Measurements from ENCODE around the gene ATP9B. TPM values are rescaled to one million over a fixed set of nuclear protein-coding genes. Genes with fewer than 3 reads are reported as not detected.
"Not testable (repeated sequence)": the region's sequence is repeated elsewhere in the genome, so short reads cannot be mapped to it uniquely, and the experiment has no call there.

ATP9B gene
- total RNA-seq, 1 experiment from 2014 or later = 10.7 TPM

GRCh38 chr18:79318142-79318673 lies 249.0 kb downstream of the ATP9B start:
- H3K27me3 ChIP-seq (replicated peaks) = no peaks in the 10 kb centered on the region
- H3K4me3 ChIP-seq = no peak overlapping the region
- no peak for DNase-seq (ENCODE audit: low read depth in 1 of 2, low spot score in 2 of 2)
- no peaks in the 10 kb centered on the region for H3K4me1 ChIP-seq (replicated peaks)
- H3K9me3 ChIP-seq (replicated peaks) = no peaks in the 10 kb centered on the region
- no peaks in the 10 kb centered on the region for H3K36me3 ChIP-seq
- no peak overlapping the region for H3K27ac ChIP-seq

- H3K27ac ChIP-seq = no peak overlapping the region
- H3K4me3 ChIP-seq = no peak overlapping the region
- no peak for DNase-seq (ENCODE audit: low read depth in 1 of 2, low spot score in 2 of 2)
- no peaks in the 10 kb centered on the region for H3K36me3 ChIP-seq
- no peaks in the 10 kb centered on the region for H3K4me1 ChIP-seq (replicated peaks)
- no peaks in the 10 kb centered on the region for H3K9me3 ChIP-seq (replicated peaks)
- no peaks in the 10 kb centered on the region for H3K27me3 ChIP-seq (replicated peaks)
Measured at GRCh38 chr18:79320216-79320850, 251.1 kb downstream of the ATP9B start.

DNA sequence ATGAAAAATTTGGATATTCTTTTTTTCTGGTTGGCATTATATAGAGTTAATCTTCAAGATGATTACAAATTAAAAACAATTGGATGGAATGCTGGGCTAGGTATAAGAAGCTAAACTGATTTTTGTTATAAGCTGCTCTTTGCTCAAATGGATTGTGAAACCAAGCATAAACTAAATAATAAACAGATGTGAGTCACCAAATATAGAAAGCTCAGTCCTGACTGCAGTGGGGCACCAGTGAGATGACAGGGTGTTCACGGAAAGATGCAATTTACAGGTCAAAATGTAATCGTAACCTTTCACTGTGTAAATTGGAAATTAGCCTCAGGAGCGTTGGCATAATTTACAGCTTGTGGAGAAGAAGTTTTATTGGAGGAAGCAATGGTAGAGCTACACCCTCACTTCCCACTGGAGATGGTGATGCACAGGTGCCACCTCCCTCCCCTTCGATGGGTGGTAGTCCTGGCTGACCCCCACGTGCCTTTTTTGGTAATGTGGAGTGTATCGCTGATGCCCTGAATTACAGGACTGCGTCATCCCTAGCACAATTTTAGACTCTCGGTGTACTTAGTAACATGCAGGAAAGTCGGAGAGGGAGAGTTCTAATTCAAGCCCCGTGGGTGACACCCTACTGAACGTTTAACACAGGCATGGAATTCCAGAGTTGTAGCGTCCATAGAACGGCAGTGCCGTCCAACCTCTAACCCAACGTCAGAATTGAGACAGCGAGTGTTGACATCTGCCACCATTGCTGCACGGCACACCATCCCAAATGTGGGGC lies 252.6 kb downstream of the ATP9B start:
- no peaks in the 10 kb centered on the region for H3K27me3 ChIP-seq (replicated peaks)
- H3K4me3 ChIP-seq = no peak overlapping the region
- DNase-seq (ENCODE audit: low read depth in 1 of 2, low spot score in 2 of 2) = no peak
- H3K27ac ChIP-seq = no peak overlapping the region
- no peaks in the 10 kb centered on the region for H3K9me3 ChIP-seq (replicated peaks)
- H3K4me1 ChIP-seq (replicated peaks) = no peaks in the 10 kb centered on the region
- H3K36me3 ChIP-seq = no peaks in the 10 kb centered on the region

GRCh38 chr18:79322441-79322840 lies 253.2 kb downstream of the ATP9B start:
- Histone ChIP-seq H3K4me3 (no peak overlapping the region), H3K4me1 (replicated peaks) (no peaks in the 10 kb centered on the region), H3K27ac (no peak overlapping the region), H3K36me3 (no peaks in the 10 kb centered on the region), H3K9me3 (replicated peaks) (no peaks in the 10 kb centered on the region), H3K27me3 (replicated peaks) (no peaks in the 10 kb centered on the region)
- DNase-seq (ENCODE audit: low read depth in 1 of 2, low spot score in 2 of 2) = no peak

GRCh38 chr18:79323471-79323870 lies 254.3 kb downstream of the ATP9B start:
- DNase-seq (ENCODE audit: low read depth in 1 of 2, low spot score in 2 of 2) = no peak
- Histone ChIP-seq H3K9me3 (replicated peaks) (no peaks in the 10 kb centered on the region), H3K36me3 (no peaks in the 10 kb centered on the region), H3K27me3 (replicated peaks) (no peaks in the 10 kb centered on the region), H3K4me1 (replicated peaks) (no peaks in the 10 kb centered on the region), H3K4me3 (no peak overlapping the region), H3K27ac (no peak overlapping the region)

GRCh38 chr18:79326413-79327198 lies 257.4 kb downstream of the ATP9B start:
- DNase-seq (ENCODE audit: low read depth in 1 of 2, low spot score in 2 of 2) = no peak
- Histone ChIP-seq H3K27ac (no peak overlapping the region), H3K4me1 (replicated peaks) (no peaks in the 10 kb centered on the region), H3K9me3 (replicated peaks) (no peaks in the 10 kb centered on the region), H3K4me3 (no peak overlapping the region), H3K36me3 (no peaks in the 10 kb centered on the region), H3K27me3 (replicated peaks) (no peaks in the 10 kb centered on the region)

DNA sequence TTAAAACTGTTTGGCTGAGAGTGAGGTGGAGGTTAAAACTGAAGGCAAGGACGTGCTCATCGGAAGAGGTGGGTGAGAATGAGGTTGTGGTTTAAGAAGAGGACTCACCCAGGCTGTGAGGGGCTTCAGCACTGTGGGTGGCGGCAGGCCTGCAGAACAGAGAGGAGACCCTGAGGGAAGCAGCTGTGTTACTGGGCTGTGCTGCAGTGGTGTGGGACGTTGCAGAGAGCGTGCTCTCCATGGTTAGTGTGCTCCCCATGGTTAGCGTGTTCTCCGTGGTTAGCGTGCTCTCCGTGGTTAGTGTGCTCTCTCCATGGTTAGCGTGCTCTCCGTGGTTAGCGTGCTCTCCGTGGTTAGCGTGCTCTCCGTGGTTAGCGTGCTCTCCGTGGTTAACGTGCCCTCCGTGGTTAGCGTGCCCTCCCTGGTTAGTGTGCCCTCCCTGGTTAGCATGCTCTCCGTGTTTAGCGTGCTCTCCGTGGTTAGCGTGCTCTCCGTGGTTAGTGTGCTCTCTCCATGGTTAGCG lies 258.1 kb downstream of the ATP9B start:
- no peak for DNase-seq (ENCODE audit: low read depth in 1 of 2, low spot score in 2 of 2)
- Histone ChIP-seq H3K27me3 (replicated peaks) (no peaks in the 10 kb centered on the region), H3K4me3 (no peak overlapping the region), H3K36me3 (no peaks in the 10 kb centered on the region), H3K9me3 (replicated peaks) (no peaks in the 10 kb centered on the region), H3K4me1 (replicated peaks) (no peaks in the 10 kb centered on the region), H3K27ac (no peak overlapping the region)

GRCh38 chr18:79327915-79328314 lies 258.7 kb downstream of the ATP9B start:
- H3K27ac ChIP-seq; H3K9me3 ChIP-seq (replicated peaks); H3K4me1 ChIP-seq (replicated peaks); H3K36me3 ChIP-seq; H3K27me3 ChIP-seq (replicated peaks); DNase-seq (ENCODE audit: low read depth in 1 of 2, low spot score in 2 of 2); H3K4me3 ChIP-seq: not testable (repeated sequence)

- Histone ChIP-seq H3K4me3 (no peak overlapping the region), H3K27ac (no peak overlapping the region), H3K4me1 (replicated peaks) (no peaks in the 10 kb centered on the region), H3K36me3 (no peaks in the 10 kb centered on the region), H3K9me3 (replicated peaks) (no peaks in the 10 kb centered on the region), H3K27me3 (replicated peaks) (no peaks in the 10 kb centered on the region)
- no peak for DNase-seq (ENCODE audit: low read depth in 1 of 2, low spot score in 2 of 2)
Measured at GRCh38 chr18:79328887-79329286, 259.7 kb downstream of the ATP9B start.

DNA sequence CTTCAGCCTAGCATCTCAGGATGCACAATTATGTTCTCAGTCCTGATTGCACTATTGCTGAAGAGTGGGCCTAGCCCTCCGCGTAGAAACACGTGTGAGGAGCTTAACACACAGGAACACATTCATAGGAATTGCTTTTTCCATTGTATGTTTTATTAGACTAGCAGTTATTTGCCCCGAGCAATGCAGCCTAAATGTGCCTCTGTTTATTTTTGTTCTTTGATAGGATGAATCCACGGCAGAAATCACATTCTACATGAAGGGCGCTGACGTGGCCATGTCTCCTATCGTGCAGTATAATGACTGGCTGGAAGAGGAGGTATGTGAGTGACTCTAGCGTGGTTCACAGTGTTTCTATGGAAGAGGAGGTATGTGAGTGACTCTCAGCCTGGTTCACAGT lies 260.6 kb downstream of the ATP9B start:
- Histone ChIP-seq H3K36me3 (no peaks in the 10 kb centered on the region), H3K4me3 (no peak overlapping the region), H3K9me3 (replicated peaks) (no peaks in the 10 kb centered on the region), H3K27ac (no peak overlapping the region), H3K27me3 (replicated peaks) (no peaks in the 10 kb centered on the region), H3K4me1 (replicated peaks) (no peaks in the 10 kb centered on the region)
- DNase-seq (ENCODE audit: low read depth in 1 of 2, low spot score in 2 of 2) = no peak

- Histone ChIP-seq H3K4me3 (no peak overlapping the region), H3K27ac (no peak overlapping the region), H3K36me3 (no peaks in the 10 kb centered on the region), H3K4me1 (replicated peaks) (no peaks in the 10 kb centered on the region), H3K9me3 (replicated peaks) (no peaks in the 10 kb centered on the region), H3K27me3 (replicated peaks) (no peaks in the 10 kb centered on the region)
- DNase-seq (ENCODE audit: low read depth in 1 of 2, low spot score in 2 of 2) = no peak
Measured at GRCh38 chr18:79332646-79333045, 263.5 kb downstream of the ATP9B start.

- Histone ChIP-seq H3K27ac (no peak overlapping the region), H3K9me3 (replicated peaks) (no peaks in the 10 kb centered on the region), H3K4me1 (replicated peaks) (no peaks in the 10 kb centered on the region), H3K36me3 (no peaks in the 10 kb centered on the region), H3K27me3 (replicated peaks) (no peaks in the 10 kb centered on the region), H3K4me3 (no peak overlapping the region)
- DNase-seq (ENCODE audit: low read depth in 1 of 2, low spot score in 2 of 2) = no peak
Measured at GRCh38 chr18:79333046-79333445, 263.9 kb downstream of the ATP9B start.

GRCh38 chr18:79334496-79335233 lies 265.5 kb downstream of the ATP9B start:
- Histone ChIP-seq H3K36me3 (no peaks in the 10 kb centered on the region), H3K27ac (no peak overlapping the region), H3K4me1 (replicated peaks) (no peaks in the 10 kb centered on the region), H3K9me3 (replicated peaks) (no peaks in the 10 kb centered on the region), H3K4me3 (no peak overlapping the region), H3K27me3 (replicated peaks) (no peaks in the 10 kb centered on the region)
- no peak for DNase-seq (ENCODE audit: low read depth in 1 of 2, low spot score in 2 of 2)

Measured in SJSA1 (cell line).